H1 (cell line): ENCODE data around the gene NOS1AP. TPM values are rescaled to one million over a fixed set of nuclear protein-coding genes. Genes with fewer than 3 reads are reported as not detected.

Experiments
- CTCF ChIA-PET: fragments of 300-600 bp; sonication (Branson Sonifier 250); formaldehyde crosslinking; loops from one replicate; lab custom pipeline; 2021; ENCODE audit not compliant: partially characterized antibody; lab: Charles Lee
- POLR2A ChIA-PET: fragments of 300-600 bp; sonication (Branson Sonifier 250); formaldehyde crosslinking; loops from one replicate; lab custom pipeline; 2021; ENCODE audit warnings: inconsistent platforms; ENCODE audit not compliant: partially characterized antibody; lab: Charles Lee
- DNase-seq, 2 experiments: peaks; one replicate each; pipeline versions ENCODE4 v3.0.0 to v3.0.0-alpha.2; 2010 to 2022; ENCODE audit warnings: low spot score in 2 of 2, low read depth in 1 of 2, mixed read lengths in 1 of 2
- FAIRE-seq: peaks from 2 replicates; lab custom pipeline; 2011; peaks lifted over from hg19 to GRCh38; lab: Jason Lieb, UNC
- H2AFZ ChIP-seq: 2 replicates; pipeline ENCODE4 v1.8.1; 2012; ENCODE audit warnings: low read length, inconsistent platforms
- H2AK5ac ChIP-seq: 2 replicates; pipeline ENCODE4 v1.6.1; 2013; ENCODE audit warnings: low read depth, low read length
- H2BK120ac ChIP-seq: replicated peaks from 2 replicates; pipeline ENCODE3; 2013; ENCODE audit warnings: low read depth, low read length, inconsistent platforms
- H2BK12ac ChIP-seq: 2 replicates; pipeline ENCODE4 v1.6.1; 2013; ENCODE audit warnings: low read depth, low read length
- H2BK15ac ChIP-seq: 2 replicates; pipeline ENCODE4 v1.6.1; 2013; ENCODE audit warnings: low read length
- H2BK20ac ChIP-seq: 2 replicates; pipeline ENCODE4 v1.6.1; 2013; ENCODE audit warnings: low read length
- H2BK5ac ChIP-seq: 2 replicates; pipeline ENCODE4 v1.6.1; 2013; ENCODE audit warnings: low read depth, low read length
- H3K14ac ChIP-seq: 2 replicates; pipeline ENCODE4 v1.6.1; 2013; ENCODE audit warnings: inconsistent platforms; ENCODE audit not compliant: insufficient read length
- H3K18ac ChIP-seq: 2 replicates; pipeline ENCODE4 v1.6.1; 2013; ENCODE audit warnings: low read length; ENCODE audit errors: extremely low read depth
- H3K23ac ChIP-seq: 2 replicates; pipeline ENCODE4 v1.6.1; 2013; ENCODE audit warnings: inconsistent platforms; ENCODE audit not compliant: insufficient read length
- H3K23me2 ChIP-seq: 2 replicates; pipeline ENCODE4 v1.6.1; 2013; ENCODE audit warnings: low read depth, low read length
- H3K27ac ChIP-seq: 2 replicates; pipeline ENCODE4 v1.6.1; 2011; ENCODE audit warnings: low read depth, low read length, inconsistent platforms
- H3K27me3 ChIP-seq, 4 experiments: replicated peaks in 1 of 4; 1 replicate in 1 of 4; 2 replicates in 3 of 4; pipeline versions ENCODE4 v1.6.1 to v1.8.1; 2011 to 2013; ENCODE audit warnings: low read length in 3 of 4, mild to moderate bottlenecking in 3 of 4, inconsistent platforms in 2 of 4, mixed read lengths in 2 of 4, moderate library complexity in 1 of 4; ENCODE audit not compliant: control insufficient read depth in 3 of 4, insufficient read depth in 3 of 4; ENCODE audit errors: extremely low read depth in 1 of 4
- H3K36me3 ChIP-seq, 4 experiments: 2 replicates each; pipeline versions ENCODE4 v1.6.1 to v1.8.1; 2011 to 2013; ENCODE audit warnings: mild to moderate bottlenecking in 4 of 4, low read length in 3 of 4, moderate library complexity in 2 of 4, control low read depth in 1 of 4, inconsistent platforms in 1 of 4; ENCODE audit not compliant: insufficient read depth in 4 of 4, control insufficient read depth in 2 of 4
- H3K4ac ChIP-seq: replicated peaks from 2 replicates; pipeline ENCODE3; 2013; ENCODE audit warnings: low read length, low read depth, mixed read lengths, inconsistent platforms; ENCODE audit not compliant: insufficient read length
- H3K4me1 ChIP-seq, 4 experiments: replicated peaks in 1 of 4; 1 replicate in 1 of 4; 2 replicates in 3 of 4; pipeline versions ENCODE4 v1.6.1 to v1.8.1; 2011 to 2013; ENCODE audit warnings: low read length in 3 of 4, inconsistent platforms in 2 of 4, mixed read lengths in 1 of 4; ENCODE audit not compliant: insufficient read depth in 4 of 4, control insufficient read depth in 3 of 4
- H3K4me2 ChIP-seq, 2 experiments: 2 replicates each; pipeline versions ENCODE4 v1.6.1 to v1.8.1; 2011 to 2013; ENCODE audit warnings: low read depth in 2 of 2, low read length in 2 of 2, control low read depth in 1 of 2, inconsistent platforms in 1 of 2, mild to moderate bottlenecking in 1 of 2; ENCODE audit not compliant: insufficient read depth in 1 of 2
- H3K4me3 ChIP-seq, 4 experiments: fragments of 200-600, 300-600 bp in 1 of 4; sonication (generic), shearing (Covaris generic), sonication (Bioruptor Twin) in 1 of 4; 2 replicates each; pipeline versions ENCODE4 v1.5.1 to v1.8.1; 2011 to 2016; ENCODE audit warnings: low read length in 4 of 4, low read depth in 3 of 4, control low read depth in 2 of 4, inconsistent platforms in 2 of 4, mild to moderate bottlenecking in 2 of 4, mixed read lengths in 1 of 4, moderate library complexity in 1 of 4; ENCODE audit not compliant: insufficient read depth in 2 of 4; ENCODE audit errors: extremely low read depth in 1 of 4
- H3K56ac ChIP-seq: replicated peaks from 2 replicates; pipeline ENCODE3; 2013; ENCODE audit warnings: low read depth, mild to moderate bottlenecking, mixed read lengths, low read length, inconsistent platforms; ENCODE audit not compliant: insufficient read length
- H3K79me1 ChIP-seq: 2 replicates; pipeline ENCODE4 v1.6.1; 2013; ENCODE audit warnings: low read depth, low read length, control low read depth
- H3K79me2 ChIP-seq, 2 experiments: 2 replicates each; pipeline versions ENCODE4 v1.6.1 to v1.8.1; 2012 to 2013; ENCODE audit warnings: low read length in 2 of 2, mild to moderate bottlenecking in 2 of 2, inconsistent platforms in 1 of 2; ENCODE audit not compliant: insufficient read depth in 2 of 2, control insufficient read depth in 1 of 2
- H3K9ac ChIP-seq, 4 experiments: replicated peaks in 1 of 4; 1 replicate in 1 of 4; 2 replicates in 3 of 4; pipeline versions ENCODE4 v1.6.1 to v1.8.1; 2011 to 2013; ENCODE audit warnings: low read depth in 3 of 4, low read length in 3 of 4, control low read depth in 2 of 4, mild to moderate bottlenecking in 2 of 4, moderate library complexity in 2 of 4, inconsistent platforms in 1 of 4; ENCODE audit errors: extremely low read depth in 1 of 4
- H3K9me3 ChIP-seq, 2 experiments: 2 replicates each; pipeline versions ENCODE4 v1.6.1 to v1.8.1; 2012 to 2013; ENCODE audit warnings: mild to moderate bottlenecking in 2 of 2, moderate library complexity in 2 of 2, control low read depth in 1 of 2, inconsistent platforms in 1 of 2, low read depth in 1 of 2, low read length in 1 of 2, mixed read lengths in 1 of 2; ENCODE audit not compliant: insufficient read depth in 2 of 2
- H4K20me1 ChIP-seq, 2 experiments: replicated peaks in 1 of 2; 2 replicates each; pipeline versions ENCODE3 to v1.8.1; 2011 to 2013; ENCODE audit warnings: inconsistent platforms in 2 of 2, low read length in 2 of 2, mild to moderate bottlenecking in 1 of 2; ENCODE audit not compliant: insufficient read depth in 2 of 2, control insufficient read depth in 1 of 2
- H4K5ac ChIP-seq: 2 replicates; pipeline ENCODE4 v1.6.1; 2013; ENCODE audit warnings: low read length, low read depth, mixed read lengths, inconsistent platforms; ENCODE audit not compliant: insufficient read length
- H4K8ac ChIP-seq: 2 replicates; pipeline ENCODE4 v1.8.0; 2013; ENCODE audit warnings: mild to moderate bottlenecking, moderate library complexity, low read length, inconsistent platforms; ENCODE audit not compliant: insufficient read depth; ENCODE audit errors: extremely low read depth
- H4K91ac ChIP-seq: replicated peaks from 2 replicates; pipeline ENCODE3; 2013; ENCODE audit warnings: low read length, mixed read lengths, inconsistent platforms; ENCODE audit not compliant: insufficient read length
- ASH2L ChIP-seq: fragments of 200-600, 300-600 bp; sonication (generic); IDR thresholded peaks from one replicate; pipeline ENCODE4 v1.7.1; 2017; ENCODE audit warnings: low read length
- CBX8 ChIP-seq: fragments of 300-800, 300-1000 bp; sonication (generic); IDR thresholded peaks from 2 replicates; pipeline ENCODE4 v1.7.1; 2016; ENCODE audit warnings: low read depth, low read length, borderline replicate concordance
- JUND ChIP-seq: IDR thresholded peaks from 2 replicates; pipeline ENCODE4 v1.6.1; 2011; ENCODE audit warnings: mild to moderate bottlenecking, improper control_type of control experiment, low read length
- SAP30 ChIP-seq: fragments of 300-600 bp; sonication (generic); IDR thresholded peaks from 2 replicates; pipeline ENCODE4 v1.7.1; 2012; ENCODE audit warnings: low read length, moderate library complexity, mild to moderate bottlenecking, inconsistent platforms; ENCODE audit not compliant: insufficient read depth, insufficient replicate concordance
- WGBS, 2 experiments: shearing (Covaris generic) in 1 of 2; methylation state at CpG; one replicate each; pipeline versions ENCODE4 v1.1.6 to v1.1.7; 2013 to 2015; ENCODE audit warnings: low lambda C conversion rate in 2 of 2, mixed read lengths in 2 of 2, inconsistent platforms in 1 of 2, low coverage in 1 of 2, missing lambda C conversion rate in 1 of 2; ENCODE audit not compliant: insufficient replicate concordance in 2 of 2, insufficient coverage in 1 of 2, insufficient read length in 1 of 2; ENCODE audit errors: extremely low coverage in 1 of 2, missing lambda C conversion rate in 1 of 2; 5-methylcytosine and 5-hydroxymethylcytosine counted together
- polyA plus RNA-seq, 7 experiments: library from polyadenylated mRNA; depleted of rRNA in 3 of 7; stranded (reverse) in 5 of 7; unstranded in 2 of 7; fragments of >200 nt in 5 of 7; fragments of 200-250 nt in 2 of 7; gene quantifications; 1 replicate in 5 of 7; 2 replicates in 1 of 7; 4 replicates in 1 of 7; pipeline versions ENCODE4 v1.2.1 to v1.2.3, GENCODE V29; 2011 to 2013; ENCODE audit warnings: missing spikeins in 2 of 7, mixed read lengths in 2 of 7
- total RNA-seq: library from RNA; stranded (reverse); fragmentation: NEBNext Ultra II Directional; extraction: Animal tissue kit (Norgen Biotek cat#: 25700); gene quantifications from 2 replicates; pipeline ENCODE4 v1.2.1, GENCODE V29; 2021
- TF ChIP-seq, protein P1 (sequence below), 3 experiments: IDR thresholded peaks; 1 replicate in 2 of 3; 2 replicates in 1 of 3; pipeline versions ENCODE4 v1.5.1 to v1.6.1; 2011; ENCODE audit warnings: low read length in 3 of 3, mild to moderate bottlenecking in 3 of 3, inconsistent platforms in 2 of 3, low read depth in 1 of 3, moderate library complexity in 1 of 3; ENCODE audit not compliant: insufficient read depth in 1 of 3; ENCODE audit errors: control extremely low read depth in 1 of 3

NOS1AP gene
- total and polyA plus RNA-seq, 2 of the 8 experiments (the other 6 are each of a cell fraction or from before 2014, with no cell fraction given), result 2.4 to 12.1 TPM

DNA sequence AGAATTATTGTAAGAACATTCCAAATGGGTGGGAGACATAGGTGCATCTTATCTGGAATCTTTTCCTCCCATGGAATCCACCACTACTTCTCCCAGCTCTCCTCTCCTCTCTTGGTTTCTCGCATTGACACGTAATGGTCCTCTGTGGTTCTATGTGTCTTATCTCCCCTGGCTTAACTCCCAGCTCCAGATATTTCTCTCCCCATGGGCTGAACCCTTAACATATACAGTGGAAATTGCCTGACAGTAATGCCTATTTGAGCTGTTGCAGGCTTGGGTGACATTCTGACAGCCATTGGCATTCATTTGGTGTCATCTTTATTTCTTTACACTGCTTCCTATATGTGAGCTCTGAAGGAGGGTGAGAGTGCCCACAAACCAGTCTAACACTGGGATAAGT lies 188.9 kb downstream of the NOS1AP start:
- Histone ChIP-seq H3K36me3 (no peaks in the 10 kb centered on the region), H3K4me1 (peaks cover 0 to 5% (median 2%) of the 10 kb centered on the region in 4 experiments; a peak in 2 of 7 replicates), H3K27ac (no peak overlapping the region), H4K91ac (no peak overlapping the region), H2AFZ (no peak overlapping the region), H2BK20ac (no peak overlapping the region), H2BK12ac (no peak overlapping the region), H3K9ac (no peak overlapping the region), H3K23ac (no peak overlapping the region), H3K79me1 (no peaks in the 10 kb centered on the region), H3K4ac (no peak overlapping the region), H2BK5ac (no peak overlapping the region), H3K79me2 (no peaks in the 10 kb centered on the region; a peak in 1 of 4 replicates), H3K27me3 (no peaks in the 10 kb centered on the region), H3K4me3 (no peak overlapping the region), H3K23me2 (no peaks in the 10 kb centered on the region), H3K14ac (no peak overlapping the region), H3K56ac (no peak overlapping the region), H4K8ac (no peak overlapping the region), H4K20me1 (no peaks in the 10 kb centered on the region), H2AK5ac (no peak overlapping the region), H3K4me2 (no peak overlapping the region), H2BK120ac (no peak overlapping the region), H3K18ac (no peak overlapping the region), H3K9me3 (no peaks in the 10 kb centered on the region), H4K5ac (no peak overlapping the region), H2BK15ac (no peak overlapping the region)
- FAIRE-seq (no peak), DNase-seq (no peak)
- WGBS, 2 experiments, result 100% methylated on average over 2 of the region's 2 CpGs; no CpG with 5 or more reads in 1 of the 2 experiments
- ChIA-PET POLR2A (no interaction called here), CTCF (interaction anchor here (0.9 to 1.5 kb wide), 2 partner anchors 44 to 195 kb away, joined by 3 to 4 read pairs; no protein-coding TSS in a partner anchor)
- TF ChIP-seq CBX8 (no peak), JUND (no peak), ASH2L (no peak), SAP30 (no peak)
- TF ChIP-seq, protein P1, sequence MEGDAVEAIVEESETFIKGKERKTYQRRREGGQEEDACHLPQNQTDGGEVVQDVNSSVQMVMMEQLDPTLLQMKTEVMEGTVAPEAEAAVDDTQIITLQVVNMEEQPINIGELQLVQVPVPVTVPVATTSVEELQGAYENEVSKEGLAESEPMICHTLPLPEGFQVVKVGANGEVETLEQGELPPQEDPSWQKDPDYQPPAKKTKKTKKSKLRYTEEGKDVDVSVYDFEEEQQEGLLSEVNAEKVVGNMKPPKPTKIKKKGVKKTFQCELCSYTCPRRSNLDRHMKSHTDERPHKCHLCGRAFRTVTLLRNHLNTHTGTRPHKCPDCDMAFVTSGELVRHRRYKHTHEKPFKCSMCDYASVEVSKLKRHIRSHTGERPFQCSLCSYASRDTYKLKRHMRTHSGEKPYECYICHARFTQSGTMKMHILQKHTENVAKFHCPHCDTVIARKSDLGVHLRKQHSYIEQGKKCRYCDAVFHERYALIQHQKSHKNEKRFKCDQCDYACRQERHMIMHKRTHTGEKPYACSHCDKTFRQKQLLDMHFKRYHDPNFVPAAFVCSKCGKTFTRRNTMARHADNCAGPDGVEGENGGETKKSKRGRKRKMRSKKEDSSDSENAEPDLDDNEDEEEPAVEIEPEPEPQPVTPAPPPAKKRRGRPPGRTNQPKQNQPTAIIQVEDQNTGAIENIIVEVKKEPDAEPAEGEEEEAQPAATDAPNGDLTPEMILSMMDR (IDR thresholded peaks at IDR 0.05; ENCODE audit: control extremely low read depth in 1 of 3, insufficient read depth in 1 of 3, low read depth in 1 of 3, low read length in 3 of 3), result no peak
- TF ChIP-seq, all 59 proteins: peak for 0
